ENCODE data around the gene KCNIP2. TPM values are rescaled to one million over a fixed set of nuclear protein-coding genes. Genes with fewer than 3 reads are reported as not detected.

Gene KCNIP2
- polyA plus RNA-seq, 1 of the 3 experiments (the other 2 are of a cell fraction) = 1.0 TPM

GRCh38 chr10:101824736-101825135 is 18.9 kb downstream of the KCNIP2 start:
- no peak for TF ChIP-seq MEF2A (IDR thresholded peaks at IDR 0.05; ENCODE audit: borderline replicate concordance, low read depth)
- no peak for TF ChIP-seq FOXM1 (IDR thresholded peaks at IDR 0.05; ENCODE audit: low read depth)
- TF ChIP-seq YY1 (IDR thresholded peaks at IDR 0.05; ENCODE audit: low read depth) = no peak
- no peak for TF ChIP-seq USF1 (IDR thresholded peaks at IDR 0.05; ENCODE audit: borderline replicate concordance, low read depth)
- TF ChIP-seq ZBTB33 (IDR thresholded peaks at IDR 0.05; ENCODE audit: borderline replicate concordance, low read depth) = no peak
- no peak for TF ChIP-seq RXRA (IDR thresholded peaks at IDR 0.05; ENCODE audit: borderline replicate concordance, low read depth)
- TF ChIP-seq NRF1 (IDR thresholded peaks at IDR 0.05; ENCODE audit: low read depth, low read length) = no peak
- TF ChIP-seq TAF1 (IDR thresholded peaks at IDR 0.05; ENCODE audit: borderline replicate concordance, low read depth, low read length) = no peak
- no peak for TF ChIP-seq FOXJ3 (CRISPR knock-in tag; IDR thresholded peaks at IDR 0.05)
- no peak for TF ChIP-seq CHD2 (IDR thresholded peaks at IDR 0.05; ENCODE audit: low read length, partially characterized antibody)
- TF ChIP-seq EP300 (IDR thresholded peaks at IDR 0.05; ENCODE audit: borderline replicate concordance in 1 of 2, low read depth in 1 of 2, low read length in 1 of 2) = no peak
- TF ChIP-seq SIN3A (IDR thresholded peaks at IDR 0.05; ENCODE audit: borderline replicate concordance, low read depth, low read length) = no peak
- no peak for TF ChIP-seq RFX5 (IDR thresholded peaks at IDR 0.05; ENCODE audit: low read length)
- no peak for TF ChIP-seq NFIC (IDR thresholded peaks at IDR 0.05; ENCODE audit: borderline replicate concordance)
- TF ChIP-seq ELF1 (IDR thresholded peaks at IDR 0.05) = no peak
- TF ChIP-seq TCF12 (IDR thresholded peaks at IDR 0.05) = no peak
- TF ChIP-seq USF2 (IDR thresholded peaks at IDR 0.05; ENCODE audit: borderline replicate concordance, low read depth, low read length) = no peak
- no peak for TF ChIP-seq FOSL2 (IDR thresholded peaks at IDR 0.05; ENCODE audit: borderline replicate concordance, low read depth)
- TF ChIP-seq MAX (IDR thresholded peaks at IDR 0.05; ENCODE audit: low read depth) = no peak
- TF ChIP-seq RAD21 (IDR thresholded peaks at IDR 0.05; ENCODE audit: low read length) = no peak
- Histone ChIP-seq H3K79me2 (ENCODE audit: insufficient read depth) (no peaks in the 10 kb centered on the region; the same call in none of the 2 replicates), H3K4me1 (ENCODE audit: control insufficient read depth in 1 of 2, insufficient read depth in 2 of 2, low read depth in 1 of 2, low read length in 1 of 2) (peaks cover 0 to 5% of the 10 kb centered on the region in 2 experiments; a peak in 1 of 4 replicates), H3K9ac (no peak overlapping the region), H3K9me3 (no peaks in the 10 kb centered on the region), H3K27ac (ENCODE audit: low read depth in 2 of 2, low read length in 1 of 2) (no peak overlapping the region), H3K4me2 (no peak overlapping the region), H3K27me3 (ENCODE audit: insufficient read depth) (no peaks in the 10 kb centered on the region), H3K4me3 (ENCODE audit: low read depth in 2 of 2, low read length in 1 of 2) (no peak overlapping the region), H3K36me3 (replicated peaks in 1 of 2; ENCODE audit: control insufficient read depth in 1 of 2, insufficient read depth in 2 of 2, low read length in 1 of 2) (no peaks in the 10 kb centered on the region), H2AFZ (ENCODE audit: low read depth) (no peak overlapping the region), H3K9me2 (no peaks in the 10 kb centered on the region), H3F3A (replicated peaks; ENCODE audit: insufficient read depth) (no peaks in the 10 kb centered on the region), H4K20me1 (ENCODE audit: insufficient read depth) (no peaks in the 10 kb centered on the region)
- CTCF ChIA-PET = interaction anchor here (0.7 to 1.3 kb wide), 3 partner anchors 11 to 248 kb away, joined by 3 to 6 read pairs (median 5); no protein-coding TSS in a partner anchor
- no peak for DNase-seq
- WGBS (ENCODE audit: low lambda C conversion rate) = 100% methylated on average over 2 of the region's 2 CpGs
- POLR2A ChIA-PET = no interaction called here
